ENCODE measurements around the gene CNPY1.

The CNPY1 gene

GRCh38 chr7:155483245-155483644, 63.1 kb downstream of the CNPY1 start:
- no peak for TF ChIP-seq ZNF274 (IDR thresholded peaks at IDR 0.05; ENCODE audit: low read depth, low read length)
- peak overlapping the region; percentile 1; the same call in 1 of the 2 replicates for H3K4me3 ChIP-seq (ENCODE audit: low read length)

GRCh38 chr7:155482511-155483183, 63.7 kb downstream of the CNPY1 start:
- no peak for TF ChIP-seq ZNF274 (IDR thresholded peaks at IDR 0.05; ENCODE audit: low read depth, low read length)
- peak overlapping the region; percentile 1; the same call in 1 of the 2 replicates for H3K4me3 ChIP-seq (ENCODE audit: low read length)

- H3K4me3 ChIP-seq (ENCODE audit: low read length): no peak overlapping the region
- no peak for TF ChIP-seq ZNF274 (IDR thresholded peaks at IDR 0.05; ENCODE audit: low read depth, low read length)
Observed at GRCh38 chr7:155481764-155482163, 64.6 kb downstream of the CNPY1 start.

- TF ChIP-seq ZNF274 (IDR thresholded peaks at IDR 0.05; ENCODE audit: low read depth, low read length): no peak
- H3K4me3 ChIP-seq (ENCODE audit: low read length): no peak overlapping the region
Observed at GRCh38 chr7:155477476-155477875, 68.9 kb downstream of the CNPY1 start.

GRCh38 chr7:155471718-155472117, 74.6 kb downstream of the CNPY1 start:
- H3K4me3 ChIP-seq (ENCODE audit: low read length): no peak overlapping the region

GRCh38 chr7:155470686-155471638, 75.4 kb downstream of the CNPY1 start:
- no peak overlapping the region for H3K4me3 ChIP-seq (ENCODE audit: low read length)
- TF ChIP-seq ZNF274 (IDR thresholded peaks at IDR 0.05; ENCODE audit: low read depth, low read length): no peak

More at GRCh38 chr7:155471718-155472117, 74.6 kb downstream of the CNPY1 start:
- no peak for TF ChIP-seq ZNF274 (IDR thresholded peaks at IDR 0.05; ENCODE audit: low read depth, low read length)

- TF ChIP-seq ZNF274 (IDR thresholded peaks at IDR 0.05; ENCODE audit: low read depth, low read length): no peak
- H3K4me3 ChIP-seq (ENCODE audit: low read length): no peak overlapping the region
Observed at GRCh38 chr7:155470186-155470487, 76.2 kb downstream of the CNPY1 start.

- no peak overlapping the region for H3K4me3 ChIP-seq (ENCODE audit: low read length)
- no peak for TF ChIP-seq ZNF274 (IDR thresholded peaks at IDR 0.05; ENCODE audit: low read depth, low read length)
Observed at GRCh38 chr7:155469311-155470185, 76.8 kb downstream of the CNPY1 start.

GRCh38 chr7:155468785-155469148, 77.6 kb downstream of the CNPY1 start:
- TF ChIP-seq ZNF274 (IDR thresholded peaks at IDR 0.05; ENCODE audit: low read depth, low read length): no peak

GRCh38 chr7:155467846-155468784, 78.2 kb downstream of the CNPY1 start:
- no peak for TF ChIP-seq ZNF274 (IDR thresholded peaks at IDR 0.05; ENCODE audit: low read depth, low read length)
- H3K4me3 ChIP-seq (ENCODE audit: low read length): peak overlapping the region; percentile 43; the same call in 1 of the 2 replicates

More at GRCh38 chr7:155468785-155469148, 77.6 kb downstream of the CNPY1 start:
- H3K4me3 ChIP-seq (ENCODE audit: low read length): no peak overlapping the region

GRCh38 chr7:155466814-155467733, 79.3 kb downstream of the CNPY1 start:
- H3K4me3 ChIP-seq (ENCODE audit: low read length): peak overlapping the region; percentile 1; the same call in 1 of the 2 replicates
- TF ChIP-seq ZNF274 (IDR thresholded peaks at IDR 0.05; ENCODE audit: low read depth, low read length): no peak

Measured in GM08714 (cell line).